GM19351 (cell line): ENCODE results near the gene EPAS1.

Experiments used
- ATAC-seq: cut with Tn5 transposase; IDR thresholded peaks from one replicate; pipeline ENCODE4 v1.9.1; 2021; ENCODE audit warnings: mild to moderate bottlenecking, moderate library complexity; ENCODE audit not compliant: unreplicated experiment

EPAS1 gene

DNA sequence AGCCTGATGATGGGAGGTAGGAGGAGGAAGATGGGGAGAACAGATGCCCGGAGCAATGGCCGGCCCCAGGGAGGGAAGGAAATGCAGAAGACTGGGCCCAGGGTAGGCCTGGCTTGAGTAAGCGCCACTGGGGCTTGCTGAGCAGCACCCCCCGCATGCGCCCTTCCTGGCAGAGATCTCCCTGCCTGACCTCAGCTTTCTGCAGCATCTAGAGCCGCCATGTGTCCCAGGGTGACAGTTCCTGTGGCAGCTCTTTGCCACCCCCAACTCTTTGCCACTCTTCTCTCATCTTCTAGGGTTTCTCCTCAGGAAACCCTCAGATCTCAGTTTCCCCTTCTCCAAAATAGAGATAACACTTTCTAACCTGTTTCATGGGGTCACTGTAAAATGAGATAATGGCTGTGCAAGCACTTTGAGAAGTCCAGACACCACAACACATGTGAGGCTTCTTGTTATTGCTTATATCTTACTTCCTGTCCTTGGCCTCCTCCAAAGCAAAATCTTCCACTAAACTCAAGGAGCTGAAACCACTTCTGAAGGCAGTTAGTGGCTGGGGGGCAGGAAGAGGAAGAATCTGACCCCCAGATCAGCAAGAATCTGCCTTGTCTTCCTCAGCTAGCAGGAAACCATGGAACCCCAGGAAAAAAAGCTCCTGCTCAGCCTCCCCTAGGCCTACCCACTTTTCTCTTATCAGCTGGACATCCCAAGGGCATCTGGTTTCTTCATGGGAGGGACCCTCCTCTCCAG is 64.9 kb downstream of the EPAS1 start:
- no peak for ATAC-seq

DNA sequence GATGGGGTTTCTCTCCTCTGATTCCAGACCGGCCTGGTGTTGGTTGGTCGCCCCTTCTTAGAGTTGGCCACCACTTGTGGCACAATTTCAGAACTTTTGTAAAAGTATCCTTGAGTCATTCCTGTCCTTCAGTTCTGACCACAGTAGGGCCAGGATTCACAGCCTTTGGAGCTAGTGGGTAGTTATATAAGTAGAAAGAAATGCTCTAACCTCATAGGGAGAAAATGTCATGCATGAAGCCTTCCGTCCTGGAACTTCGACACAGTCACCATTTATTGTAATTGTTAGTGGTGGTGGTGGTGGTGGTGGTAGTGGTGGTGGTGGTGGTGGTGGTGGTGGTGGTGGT is 65.4 kb downstream of the EPAS1 start:
- no peak for ATAC-seq

DNA sequence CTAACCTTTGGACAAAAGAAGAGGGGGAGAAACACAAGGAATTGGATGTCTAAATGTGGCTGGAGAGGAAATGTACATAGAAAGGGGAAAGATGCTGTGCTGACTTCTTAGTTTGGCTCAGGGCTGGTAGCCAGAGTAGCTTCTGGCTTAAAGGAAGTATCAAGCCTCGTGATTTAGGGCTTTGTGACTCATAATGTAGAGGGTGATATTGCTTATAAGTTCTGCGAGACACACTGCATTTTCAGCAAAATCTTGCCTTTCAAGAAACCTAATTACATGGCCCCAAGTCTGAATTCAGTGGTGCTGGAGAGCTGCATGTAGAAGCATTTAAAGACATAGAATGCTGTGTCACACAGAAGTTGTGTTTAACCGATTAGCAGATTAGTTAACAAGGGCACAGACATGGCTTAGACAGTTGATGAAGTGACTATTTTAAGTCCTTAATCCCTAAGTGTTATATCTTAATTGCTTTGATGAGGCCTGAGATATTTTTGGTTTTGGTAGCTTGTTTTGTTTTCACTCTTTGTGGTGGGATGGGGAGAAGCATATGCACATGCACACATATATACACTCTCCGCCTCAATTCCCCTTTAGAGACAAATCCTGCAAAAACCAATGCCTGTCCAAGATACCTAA is 66.4 kb downstream of the EPAS1 start:
- no peak for ATAC-seq

DNA sequence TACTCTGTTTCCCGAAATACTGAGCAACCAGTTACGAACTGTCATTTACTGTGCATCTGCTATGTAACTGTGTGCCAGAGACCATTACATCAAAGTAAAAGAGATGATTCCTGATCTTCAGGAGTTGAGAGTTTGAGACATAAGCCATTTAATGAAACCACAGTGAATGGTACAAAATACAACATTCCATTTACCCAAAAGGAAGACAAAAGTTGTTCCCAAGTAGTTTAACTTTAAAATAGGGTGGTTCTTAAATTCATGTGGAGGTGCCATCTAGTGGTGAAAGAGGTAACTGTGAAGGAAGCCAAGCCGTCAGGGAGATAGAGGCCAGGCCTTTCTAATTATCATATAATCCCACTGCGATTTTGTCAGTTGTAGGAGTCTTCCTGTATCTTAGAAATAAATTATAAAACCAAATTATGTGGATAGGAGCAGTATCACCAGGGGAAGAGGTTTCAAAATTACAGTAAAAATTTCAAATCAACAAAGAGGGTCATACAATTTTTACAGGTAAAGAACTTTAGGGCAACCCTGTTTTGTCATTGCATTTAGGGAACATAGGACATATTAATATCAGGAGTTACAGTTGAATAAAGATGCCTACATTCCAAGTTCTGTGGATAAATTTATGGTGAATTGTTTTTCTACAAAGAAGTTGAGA is 67.7 kb downstream of the EPAS1 start:
- ATAC-seq = no peak

DNA sequence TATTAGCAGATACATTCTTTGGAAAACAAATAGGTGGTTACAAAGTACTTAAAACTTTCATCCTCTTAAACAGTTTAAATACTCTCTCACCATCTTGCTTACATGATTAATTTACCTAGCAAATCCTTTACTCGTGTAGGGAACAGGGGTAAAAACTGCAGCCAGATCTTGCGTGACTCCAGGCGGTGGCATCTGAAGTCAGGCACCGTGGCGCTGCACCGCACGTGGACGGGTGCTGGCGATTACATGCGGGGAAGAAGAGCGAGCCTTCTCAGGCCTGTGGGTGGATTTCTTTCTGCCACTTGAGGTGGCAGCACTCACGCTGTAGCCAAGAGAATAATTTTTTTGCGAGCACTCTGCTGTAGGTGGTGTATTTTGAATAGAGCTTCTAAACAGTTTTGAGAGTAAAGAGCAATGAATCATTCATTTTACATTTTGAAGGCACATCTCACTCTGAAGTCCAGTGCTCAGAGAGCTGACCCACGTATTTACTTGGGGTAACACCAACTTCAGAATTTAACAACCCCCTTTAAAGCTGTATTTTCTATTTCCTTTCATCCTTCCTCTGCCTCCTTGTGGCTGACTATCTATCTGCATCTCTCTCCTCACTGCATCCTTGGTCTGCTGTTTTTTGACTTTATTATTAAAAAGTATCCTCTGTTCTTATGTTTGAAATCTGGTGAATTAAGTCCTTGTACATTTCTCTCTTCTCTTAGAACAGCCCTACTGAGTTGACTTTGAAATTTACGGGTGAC is 68.9 kb downstream of the EPAS1 start:
- no peak for ATAC-seq

DNA sequence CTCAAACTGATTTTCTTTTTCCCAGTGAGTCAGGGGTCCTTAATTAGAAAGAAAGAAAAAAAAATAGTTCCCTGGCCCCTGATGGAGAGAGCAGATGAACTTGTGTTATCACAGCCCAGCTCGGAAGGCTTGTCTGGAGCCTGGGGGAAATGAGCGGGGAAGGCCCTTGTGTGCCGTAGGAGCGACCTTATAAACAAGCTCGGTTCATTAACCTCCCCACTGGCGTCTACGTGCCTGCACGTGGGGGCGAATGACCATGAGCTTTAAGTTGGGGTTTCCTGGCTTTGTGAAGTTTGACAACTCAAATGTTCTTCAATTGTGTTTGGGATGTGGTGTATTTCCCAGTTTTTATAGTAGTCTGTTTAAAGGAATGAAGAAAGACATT is 69.5 kb downstream of the EPAS1 start:
- ATAC-seq = no peak

DNA sequence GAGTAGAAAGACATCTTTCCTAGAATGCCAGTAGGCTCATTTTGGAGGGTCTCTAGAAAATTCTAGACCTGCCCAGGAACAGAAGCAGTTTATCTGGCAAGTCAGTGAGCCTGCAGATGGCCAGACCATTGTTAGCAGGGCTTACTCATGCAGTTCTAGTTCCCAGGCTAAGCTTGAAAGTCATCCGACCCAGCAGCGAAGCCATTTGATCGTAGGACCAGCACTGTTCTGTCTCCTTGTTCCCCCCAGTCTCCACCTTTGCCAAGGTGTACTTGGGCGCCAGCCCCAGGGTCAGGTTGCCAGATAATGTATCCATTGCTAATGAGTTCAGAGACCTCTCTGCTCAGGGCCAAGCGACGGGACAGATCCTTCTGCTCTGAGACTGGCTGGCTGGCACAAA is 70.1 kb downstream of the EPAS1 start:
- ATAC-seq = no peak

DNA sequence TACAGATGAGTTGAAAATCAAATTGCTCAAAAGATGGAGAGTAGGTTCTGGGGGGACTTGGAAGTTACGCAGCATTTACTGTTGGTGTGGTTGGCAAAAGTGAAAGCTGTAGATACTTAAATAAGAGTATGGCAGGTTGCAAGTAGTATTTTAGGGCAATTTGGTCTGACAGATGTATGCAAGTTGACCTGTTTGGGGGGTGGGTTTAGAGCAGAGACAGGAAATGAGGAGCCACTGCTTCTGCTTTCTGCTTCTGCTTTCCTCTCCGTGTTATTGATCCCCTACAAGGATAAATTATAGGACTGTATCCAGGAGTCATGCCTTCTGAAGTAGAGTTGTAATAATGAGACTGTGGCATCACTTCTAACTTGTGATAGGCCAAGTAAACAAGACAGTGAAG is 71.2 kb downstream of the EPAS1 start:
- no peak for ATAC-seq

DNA sequence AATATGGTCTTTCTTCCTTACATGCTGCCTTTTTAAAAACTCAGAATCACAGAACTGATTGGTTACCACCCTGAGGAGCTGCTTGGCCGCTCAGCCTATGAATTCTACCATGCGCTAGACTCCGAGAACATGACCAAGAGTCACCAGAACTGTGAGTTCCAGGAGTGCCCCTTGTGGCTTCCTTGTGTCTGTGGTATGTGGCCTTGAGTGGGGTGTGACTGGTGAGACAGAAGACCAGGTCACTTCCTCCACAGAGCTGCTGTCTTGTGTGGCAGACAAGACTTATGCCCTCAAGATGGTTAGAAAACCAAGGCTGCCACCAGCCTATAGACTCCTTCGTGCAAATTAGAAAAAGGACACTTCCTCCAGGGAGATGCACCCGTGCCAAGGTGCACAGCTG is 72.6 kb downstream of the EPAS1 start:
- no peak for ATAC-seq

DNA sequence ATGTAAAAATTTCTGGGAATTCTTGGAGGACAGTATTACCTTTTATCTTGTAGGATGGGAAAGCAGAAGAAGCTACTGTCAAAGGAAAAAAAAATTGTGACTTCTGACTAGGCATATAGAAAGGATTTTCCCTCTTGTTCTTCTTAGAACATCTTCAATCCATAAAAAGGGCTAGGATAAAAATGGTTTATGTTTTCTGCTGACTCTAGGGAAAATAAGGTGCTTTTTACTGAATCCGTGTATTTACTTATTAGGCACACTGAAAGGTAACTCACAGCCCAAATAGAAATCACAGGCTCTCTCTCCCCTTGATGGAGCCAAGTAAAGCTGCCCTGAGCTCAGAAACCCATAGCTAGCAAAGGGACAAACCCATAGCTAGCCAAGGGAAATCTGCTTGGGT is 74.6 kb downstream of the EPAS1 start:
- no peak for ATAC-seq

DNA sequence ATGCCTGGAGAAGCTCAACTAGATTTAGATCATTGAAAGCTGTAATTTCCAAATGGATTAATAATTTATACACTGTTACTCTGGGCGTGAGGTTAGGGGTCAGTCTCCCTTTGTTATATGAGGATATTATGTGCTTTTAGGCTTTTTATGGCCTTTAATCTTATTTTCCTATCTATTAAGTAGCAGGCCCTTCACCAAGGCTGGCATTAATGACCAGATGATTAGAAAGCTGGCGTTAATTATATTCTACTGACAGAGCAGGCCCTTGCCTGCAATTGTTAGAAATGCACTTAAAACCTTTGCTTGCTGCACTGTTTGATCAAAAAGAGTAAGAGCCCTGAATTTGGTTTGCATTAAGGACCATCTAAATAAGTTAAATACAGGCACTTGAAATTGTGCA is 75.3 kb downstream of the EPAS1 start:
- ATAC-seq = no peak

DNA sequence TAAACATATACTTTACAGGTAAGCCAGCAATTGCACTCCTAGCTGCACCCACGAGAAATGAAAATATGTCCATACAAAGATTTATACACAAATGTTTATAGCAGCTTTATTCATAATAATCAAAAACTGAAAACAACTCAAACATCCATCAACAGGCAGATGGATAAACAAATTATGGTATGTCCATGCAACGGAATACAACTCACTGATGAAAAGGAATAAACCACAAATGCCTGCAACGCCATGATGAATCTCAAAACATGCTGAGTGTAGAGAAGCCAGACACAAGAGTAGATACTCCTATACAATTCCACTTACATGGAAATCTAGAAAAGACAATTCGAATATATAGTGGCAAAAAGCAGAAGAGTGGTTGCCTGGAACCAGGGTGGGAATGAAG is 76.0 kb downstream of the EPAS1 start:
- no peak for ATAC-seq

DNA sequence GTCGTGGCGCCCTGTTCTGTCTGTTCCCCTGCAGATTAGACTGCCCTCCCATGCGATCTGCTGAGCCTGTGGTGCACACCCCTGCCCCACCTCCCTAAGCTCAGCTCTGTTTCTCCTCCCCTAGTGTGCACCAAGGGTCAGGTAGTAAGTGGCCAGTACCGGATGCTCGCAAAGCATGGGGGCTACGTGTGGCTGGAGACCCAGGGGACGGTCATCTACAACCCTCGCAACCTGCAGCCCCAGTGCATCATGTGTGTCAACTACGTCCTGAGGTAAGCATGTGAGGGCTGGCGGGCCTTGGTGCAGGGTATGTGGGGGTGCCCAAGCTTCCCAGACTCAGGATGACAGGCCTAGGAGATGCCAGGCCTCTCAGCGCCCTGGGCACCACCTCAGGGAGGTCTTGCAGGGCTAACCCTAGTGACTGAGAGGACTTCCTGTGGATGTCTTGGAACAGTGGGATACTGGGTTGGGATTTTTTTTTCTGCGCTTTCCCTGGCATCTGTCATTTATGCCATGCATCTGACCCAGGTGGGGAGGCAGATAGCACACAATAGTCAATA is 78.4 kb downstream of the EPAS1 start:
- ATAC-seq = no peak

DNA sequence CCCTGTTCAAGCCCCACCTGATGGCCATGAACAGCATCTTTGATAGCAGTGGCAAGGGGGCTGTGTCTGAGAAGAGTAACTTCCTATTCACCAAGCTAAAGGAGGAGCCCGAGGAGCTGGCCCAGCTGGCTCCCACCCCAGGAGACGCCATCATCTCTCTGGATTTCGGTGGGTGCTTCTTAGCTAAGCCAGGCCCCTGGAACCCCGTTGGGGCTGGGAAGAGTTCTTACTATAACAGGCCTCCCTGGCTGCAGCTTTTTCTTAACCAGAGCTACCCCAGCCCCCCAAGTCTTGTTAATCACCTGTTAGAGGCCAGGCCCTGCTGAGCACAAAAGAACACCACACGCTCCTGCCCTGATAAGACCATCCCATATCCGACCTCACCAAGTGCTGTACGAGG is 79.4 kb downstream of the EPAS1 start:
- ATAC-seq = no peak

DNA sequence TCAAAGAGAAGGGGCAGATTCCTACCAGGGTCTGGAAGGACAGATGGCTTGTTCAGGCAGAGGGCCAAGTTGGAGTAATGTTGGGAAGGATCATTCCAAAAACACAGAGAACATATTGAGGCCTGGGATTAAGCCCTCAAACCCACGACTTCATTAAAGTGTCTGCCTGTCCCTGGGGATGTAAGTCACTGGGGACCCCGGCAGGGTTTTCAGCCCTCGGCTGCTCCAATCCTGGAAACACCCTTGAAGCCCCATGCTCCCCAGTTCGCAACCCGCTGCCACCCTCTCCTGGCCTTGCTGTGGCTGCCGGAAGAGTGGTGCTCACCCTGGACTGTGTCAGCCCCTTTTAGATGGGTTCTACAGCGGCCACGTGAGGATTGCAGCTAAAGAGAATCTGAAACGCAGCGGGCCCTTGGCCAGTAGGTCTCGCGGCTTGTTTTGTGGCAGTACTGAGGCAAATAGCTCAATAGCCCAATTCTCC is 79.9 kb downstream of the EPAS1 start:
- no peak for ATAC-seq

DNA sequence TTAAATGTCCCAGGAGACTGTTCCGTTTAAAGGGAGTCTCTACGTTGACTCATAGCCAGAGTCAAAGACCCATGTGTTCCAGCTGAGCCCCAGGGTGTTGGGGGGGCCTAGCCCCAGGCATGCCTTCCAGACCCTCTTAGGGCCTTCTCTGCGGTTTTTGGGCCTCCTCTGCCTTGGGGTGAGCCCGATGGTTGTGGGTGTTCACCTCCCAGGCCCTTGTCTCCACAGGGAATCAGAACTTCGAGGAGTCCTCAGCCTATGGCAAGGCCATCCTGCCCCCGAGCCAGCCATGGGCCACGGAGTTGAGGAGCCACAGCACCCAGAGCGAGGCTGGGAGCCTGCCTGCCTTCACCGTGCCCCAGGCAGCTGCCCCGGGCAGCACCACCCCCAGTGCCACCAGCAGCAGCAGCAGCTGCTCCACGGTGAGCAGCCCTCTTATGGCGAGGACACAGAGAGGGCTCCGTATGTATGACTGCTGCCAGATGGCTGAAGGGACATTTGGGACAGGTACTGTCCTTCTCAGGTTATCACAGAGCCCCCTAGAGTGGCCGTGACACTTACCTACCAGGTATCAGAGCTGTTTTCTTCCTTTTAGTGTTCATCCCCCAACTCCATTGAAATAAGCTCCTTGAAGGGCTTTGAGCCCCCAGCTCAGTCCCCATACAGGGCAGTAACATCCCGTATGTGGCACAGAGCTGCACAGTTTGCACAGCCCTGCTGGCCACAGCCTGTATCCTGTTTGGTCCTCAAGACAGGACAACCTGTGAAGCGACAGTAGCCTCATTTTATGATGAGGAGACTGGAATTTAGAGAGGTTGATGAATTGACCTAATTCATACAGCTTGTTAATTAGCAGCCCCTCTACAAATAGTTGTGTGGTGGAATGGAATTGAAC is 80.7 kb downstream of the EPAS1 start:
- ATAC-seq = no peak

DNA sequence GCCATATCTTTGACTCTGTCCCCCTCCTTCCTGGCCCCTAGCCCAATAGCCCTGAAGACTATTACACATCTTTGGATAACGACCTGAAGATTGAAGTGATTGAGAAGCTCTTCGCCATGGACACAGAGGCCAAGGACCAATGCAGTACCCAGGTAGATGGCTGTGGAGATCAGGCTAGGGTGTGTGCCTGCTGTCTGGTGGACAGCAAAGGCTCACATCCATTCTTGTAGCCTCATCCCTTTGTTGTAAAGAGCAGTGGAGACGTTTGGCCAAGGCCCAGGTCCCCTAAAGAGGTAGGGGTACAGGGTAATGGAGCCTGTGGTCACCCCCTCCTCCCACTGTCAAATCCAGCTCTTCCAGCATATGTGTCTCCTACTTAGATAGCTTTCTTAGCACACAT is 81.4 kb downstream of the EPAS1 start:
- no peak for ATAC-seq

DNA sequence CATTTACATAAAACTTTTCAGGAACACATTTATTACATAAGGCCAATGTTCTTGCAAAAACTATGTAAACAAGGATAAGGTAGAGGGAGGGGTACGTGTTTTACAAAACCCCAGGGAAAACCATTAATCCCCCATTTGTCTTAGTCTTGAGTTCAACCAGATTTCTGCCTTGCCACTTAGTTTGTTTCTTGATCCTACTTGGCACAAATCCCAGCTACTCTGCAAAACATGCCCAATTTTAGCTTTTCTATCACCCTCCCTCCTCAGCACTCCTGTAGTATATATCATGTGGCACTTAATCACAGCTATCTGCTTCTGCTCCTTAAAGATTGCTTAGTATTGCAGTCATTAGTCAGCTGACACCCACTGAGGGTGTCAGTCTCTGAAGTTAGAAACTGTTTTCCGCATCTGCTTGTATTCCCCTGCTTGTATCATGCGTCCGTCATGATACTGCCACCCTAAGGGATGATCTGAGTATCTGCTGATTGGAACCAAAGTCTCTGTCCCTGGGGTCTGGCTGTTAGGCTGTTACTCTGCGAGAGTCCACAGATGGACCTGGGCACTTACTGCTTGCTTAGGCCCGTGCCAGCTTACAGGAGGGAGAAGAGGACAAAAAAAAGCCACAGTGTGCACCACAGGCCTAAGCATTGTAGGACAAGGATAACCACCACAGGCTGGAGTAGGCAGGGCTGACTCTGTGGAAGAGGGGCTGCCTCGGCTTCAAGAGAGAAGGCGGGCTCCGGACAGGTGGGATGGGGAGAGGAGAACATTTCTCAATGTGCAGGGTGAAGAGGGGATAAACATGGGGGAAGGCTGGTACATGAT is 82.2 kb downstream of the EPAS1 start:
- ATAC-seq = no peak
